Measurements from ENCODE around the gene SPAG16. TPM values are rescaled to one million over a fixed set of nuclear protein-coding genes. Genes with fewer than 3 reads are reported as not detected.

Gene SPAG16
- total RNA-seq, 1 donor: 56.1 TPM

DNA sequence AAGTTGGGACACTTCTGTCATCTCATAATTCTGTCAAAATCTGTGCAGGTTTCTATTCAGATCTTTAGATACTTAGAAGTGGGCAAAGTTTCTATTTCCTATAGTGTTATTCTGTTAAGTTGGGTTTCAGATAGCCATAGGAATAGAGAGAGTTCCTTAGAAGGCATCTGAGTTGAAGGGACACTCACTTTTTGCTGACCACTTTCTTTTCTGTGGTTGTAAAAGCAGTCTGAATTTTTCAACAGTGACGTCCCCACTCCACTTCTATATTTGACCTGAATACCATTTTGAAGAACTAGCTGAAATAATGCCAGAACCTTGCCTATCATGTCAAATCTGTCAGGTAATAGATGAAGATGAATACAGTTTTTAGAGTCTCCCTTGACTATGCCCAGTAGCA is 267.3 kb downstream of the SPAG16 start:
- DNase-seq (ENCODE audit: low read depth): no peak
- TF ChIP-seq, protein P1, sequence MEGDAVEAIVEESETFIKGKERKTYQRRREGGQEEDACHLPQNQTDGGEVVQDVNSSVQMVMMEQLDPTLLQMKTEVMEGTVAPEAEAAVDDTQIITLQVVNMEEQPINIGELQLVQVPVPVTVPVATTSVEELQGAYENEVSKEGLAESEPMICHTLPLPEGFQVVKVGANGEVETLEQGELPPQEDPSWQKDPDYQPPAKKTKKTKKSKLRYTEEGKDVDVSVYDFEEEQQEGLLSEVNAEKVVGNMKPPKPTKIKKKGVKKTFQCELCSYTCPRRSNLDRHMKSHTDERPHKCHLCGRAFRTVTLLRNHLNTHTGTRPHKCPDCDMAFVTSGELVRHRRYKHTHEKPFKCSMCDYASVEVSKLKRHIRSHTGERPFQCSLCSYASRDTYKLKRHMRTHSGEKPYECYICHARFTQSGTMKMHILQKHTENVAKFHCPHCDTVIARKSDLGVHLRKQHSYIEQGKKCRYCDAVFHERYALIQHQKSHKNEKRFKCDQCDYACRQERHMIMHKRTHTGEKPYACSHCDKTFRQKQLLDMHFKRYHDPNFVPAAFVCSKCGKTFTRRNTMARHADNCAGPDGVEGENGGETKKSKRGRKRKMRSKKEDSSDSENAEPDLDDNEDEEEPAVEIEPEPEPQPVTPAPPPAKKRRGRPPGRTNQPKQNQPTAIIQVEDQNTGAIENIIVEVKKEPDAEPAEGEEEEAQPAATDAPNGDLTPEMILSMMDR (IDR thresholded peaks at IDR 0.05; ENCODE audit: insufficient read depth, low read depth, low read length): no peak
- H3K4me3 ChIP-seq (ENCODE audit: low read depth, low read length): no peak overlapping the region

DNA sequence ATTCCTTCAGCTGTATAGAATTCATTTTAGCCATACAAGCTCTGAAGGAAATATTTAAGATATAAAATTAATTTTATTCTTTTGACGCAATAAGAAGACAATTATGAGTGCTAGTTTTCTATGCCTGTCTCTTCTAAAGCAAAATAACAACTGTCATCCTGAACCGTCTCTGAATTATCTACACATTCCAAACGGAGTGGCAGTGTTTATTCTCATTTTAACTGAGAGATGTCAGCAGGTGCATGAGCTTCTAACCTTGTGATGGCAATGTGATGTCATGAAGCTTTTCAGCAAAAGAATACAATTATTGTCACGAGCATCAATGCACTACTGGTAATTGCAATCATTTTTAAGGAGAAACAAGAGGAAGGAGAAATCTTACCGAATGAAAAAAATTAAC is 274.8 kb downstream of the SPAG16 start:
- H3K4me3 ChIP-seq (ENCODE audit: low read depth, low read length): no peak overlapping the region
- TF ChIP-seq, protein P1 (IDR thresholded peaks at IDR 0.05; ENCODE audit: insufficient read depth, low read depth, low read length): no peak
- no peak for DNase-seq (ENCODE audit: low read depth)

DNA sequence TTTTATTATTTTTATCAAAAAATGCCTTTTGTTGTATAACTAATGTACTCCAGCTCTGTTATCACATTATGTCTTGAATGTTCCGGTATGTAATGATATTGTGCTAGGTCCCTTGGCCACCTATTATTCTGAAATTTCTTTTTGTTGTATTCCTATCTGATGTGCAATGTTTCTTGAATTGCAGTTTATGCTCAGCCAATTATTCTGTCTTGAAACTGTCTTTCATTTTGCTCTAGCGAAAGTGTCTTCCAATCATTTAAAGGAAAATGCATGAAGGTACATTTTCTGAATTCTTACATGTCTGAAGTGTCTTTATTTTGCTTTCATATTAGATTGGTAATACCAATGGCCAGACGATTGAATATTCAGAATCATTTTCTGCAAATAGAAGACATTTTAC is 277.5 kb downstream of the SPAG16 start:
- no peak for DNase-seq (ENCODE audit: low read depth)
- TF ChIP-seq, protein P1 (IDR thresholded peaks at IDR 0.05; ENCODE audit: insufficient read depth, low read depth, low read length): no peak
- H3K4me3 ChIP-seq (ENCODE audit: low read depth, low read length): no peak overlapping the region

DNA sequence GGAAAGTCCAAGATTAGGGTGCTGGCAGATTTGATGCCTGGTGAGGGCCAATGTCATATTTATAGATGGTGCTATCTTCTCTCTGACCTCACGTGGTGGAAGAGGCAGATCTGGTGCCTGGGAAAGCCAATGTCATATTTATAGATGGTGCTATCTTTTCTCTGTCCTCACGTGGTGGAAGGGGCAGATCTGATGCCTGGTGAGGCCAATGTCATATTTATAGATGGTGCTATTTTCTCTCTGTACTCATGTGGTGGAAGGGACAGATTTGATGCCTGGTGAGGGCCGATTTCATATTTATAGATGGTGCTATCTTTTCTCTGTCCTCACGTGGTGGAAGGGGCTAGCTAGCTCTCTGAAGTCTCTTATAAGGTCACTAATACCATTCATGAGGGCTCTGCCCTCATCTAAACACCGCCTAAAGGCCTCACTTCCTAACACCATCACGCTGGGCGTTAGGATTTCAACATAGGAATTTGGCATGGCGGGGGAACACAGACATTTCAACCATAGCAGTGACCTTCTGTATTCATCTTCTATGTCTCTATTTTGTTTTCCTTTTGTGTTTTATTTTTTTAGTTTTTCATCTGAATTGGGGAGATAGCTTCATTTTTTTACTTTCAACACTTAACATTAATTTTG is 278.4 kb downstream of the SPAG16 start:
- no peak for DNase-seq (ENCODE audit: low read depth)
- H3K4me3 ChIP-seq (ENCODE audit: low read depth, low read length): no peak overlapping the region
- TF ChIP-seq, protein P1 (IDR thresholded peaks at IDR 0.05; ENCODE audit: insufficient read depth, low read depth, low read length): no peak

DNA sequence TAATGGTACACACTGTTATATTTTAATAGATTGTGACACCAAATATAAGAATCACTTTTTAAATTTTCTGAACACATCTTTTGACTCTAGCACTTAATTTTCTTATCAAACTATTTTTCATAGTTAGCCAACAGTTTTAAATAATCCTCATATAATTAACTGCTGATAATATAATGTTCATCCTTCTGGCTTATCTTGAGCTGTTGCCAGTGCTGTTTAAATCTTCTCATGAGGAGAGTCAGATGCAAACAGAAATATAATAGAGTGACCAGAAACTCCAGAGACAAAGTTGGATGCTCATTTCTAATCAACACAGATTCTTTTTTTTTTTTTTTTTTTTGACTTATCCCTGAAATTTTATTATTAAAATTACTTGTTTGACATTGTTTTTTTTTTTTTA is 282.6 kb downstream of the SPAG16 start:
- DNase-seq (ENCODE audit: low read depth): no peak

DNA sequence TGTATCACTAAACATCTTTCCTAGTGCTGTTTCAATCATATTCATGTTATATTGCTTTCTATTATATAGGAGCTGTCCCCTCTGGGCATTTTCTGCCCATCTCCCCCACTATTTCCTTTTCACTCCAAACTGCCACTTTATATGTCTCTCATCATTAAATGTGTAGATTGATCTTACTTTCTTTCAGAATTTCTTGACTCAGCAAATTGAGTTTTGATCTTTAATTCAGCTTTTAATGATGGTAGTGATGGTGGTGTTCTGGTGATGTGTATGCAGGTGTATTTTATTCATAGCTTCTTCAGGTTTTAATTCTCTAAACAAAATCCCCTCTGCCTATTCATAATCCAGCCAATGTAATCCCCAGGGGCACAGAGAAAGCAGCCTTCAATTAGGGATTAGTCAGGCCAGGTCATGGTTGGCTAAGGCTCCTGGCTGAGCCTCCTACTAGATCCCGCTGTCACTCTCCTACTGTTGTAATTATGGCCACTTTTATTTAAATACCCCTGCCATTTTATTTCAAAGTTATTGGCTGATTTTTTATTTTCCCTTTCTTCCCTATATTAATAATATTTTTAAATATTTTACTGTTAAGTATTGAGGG is 325.4 kb downstream of the SPAG16 start:
- TF ChIP-seq, protein P1 (IDR thresholded peaks at IDR 0.05; ENCODE audit: insufficient read depth, low read depth, low read length): no peak
- H3K4me3 ChIP-seq (ENCODE audit: low read depth, low read length): no peak overlapping the region
- DNase-seq (ENCODE audit: low read depth): no peak

More for the DNA sequence above, 282.6 kb downstream of the SPAG16 start:
- no peak overlapping the region for H3K4me3 ChIP-seq (ENCODE audit: low read depth, low read length)
- TF ChIP-seq, protein P1 (IDR thresholded peaks at IDR 0.05; ENCODE audit: insufficient read depth, low read depth, low read length): no peak

All from fibroblast of villous mesenchyme (primary cell).